Prostate gland (tissue), 2 donors: Measurements from ENCODE around the gene SP9. TPM values are rescaled to one million over a fixed set of nuclear protein-coding genes. Genes with fewer than 3 reads are reported as not detected.

ENCODE experiments used
- DNase-seq: peaks from one replicate; pipeline ENCODE4 v3.0.0-alpha.2; 2019; ENCODE audit warnings: low spot score
- H3K27ac ChIP-seq, 2 donors: fragments of 200-600 bp; sonication (generic); 2 replicates each; pipeline ENCODE4 v1.5.1; 2017 to 2019
- H3K27me3 ChIP-seq: fragments of 200-600 bp; sonication (generic); replicated peaks from 2 replicates; pipeline ENCODE4 v1.5.1; 2019; ENCODE audit not compliant: insufficient read depth
- H3K36me3 ChIP-seq, 2 donors: fragments of 200-600 bp; sonication (generic); 1 replicate in 1 of 2; 2 replicates in 1 of 2; pipeline versions ENCODE4 v1.5.1 to v1.8.1; 2017 to 2019
- H3K4me1 ChIP-seq: fragments of 200-600 bp; sonication (generic); replicated peaks from 2 replicates; pipeline ENCODE4 v1.5.1; 2019
- H3K4me3 ChIP-seq, 2 donors: fragments of 200-600 bp; sonication (generic); 2 replicates each; pipeline ENCODE4 v1.5.1; 2017 to 2019
- H3K9me3 ChIP-seq: fragments of 200-600 bp; sonication (generic); 2 replicates; pipeline ENCODE4 v1.5.1; 2017
- CTCF ChIP-seq, 4 experiments: fragments of 200-600 bp in 2 of 4; fragments of 450-650 bp in 2 of 4; sonication (generic) in 2 of 4; IDR thresholded peaks; 1 replicate in 3 of 4; 2 replicates in 1 of 4; pipeline ENCODE4 v1.5.1; 2016 to 2019; ENCODE audit warnings: antibody characterized with exemption in 4 of 4, mild to moderate bottlenecking in 2 of 4, moderate library complexity in 2 of 4
- POLR2A ChIP-seq: fragments of 450-650 bp; IDR thresholded peaks from one replicate; pipeline ENCODE4 v1.6.1; 2016; ENCODE audit warnings: antibody characterized with exemption, mild to moderate bottlenecking
- POLR2AphosphoS5 ChIP-seq: sonication (generic); formaldehyde crosslinking; IDR thresholded peaks from one replicate; pipeline ENCODE4 v1.6.1; 2017; ENCODE audit warnings: antibody characterized with exemption
- WGBS: methylation state at CpG from one replicate; pipeline ENCODE4 v1.1.5; 2018; 5-methylcytosine and 5-hydroxymethylcytosine counted together
- intact Hi-C: fragments of 100-400 bp; cut with DNase I; formaldehyde crosslinking; loops from one replicate; pipeline ENCODE4 v1.14.2; 2022
- total RNA-seq, 2 donors: library from RNA; depleted of rRNA; stranded (reverse); fragments of >200 nt; gene quantifications; one replicate each; pipeline ENCODE4 v1.1.0, GENCODE V29; 2016

Gene SP9
- total RNA-seq, 2 donors from 2014 or later, result 0.40 TPM; not detected in 1

DNA sequence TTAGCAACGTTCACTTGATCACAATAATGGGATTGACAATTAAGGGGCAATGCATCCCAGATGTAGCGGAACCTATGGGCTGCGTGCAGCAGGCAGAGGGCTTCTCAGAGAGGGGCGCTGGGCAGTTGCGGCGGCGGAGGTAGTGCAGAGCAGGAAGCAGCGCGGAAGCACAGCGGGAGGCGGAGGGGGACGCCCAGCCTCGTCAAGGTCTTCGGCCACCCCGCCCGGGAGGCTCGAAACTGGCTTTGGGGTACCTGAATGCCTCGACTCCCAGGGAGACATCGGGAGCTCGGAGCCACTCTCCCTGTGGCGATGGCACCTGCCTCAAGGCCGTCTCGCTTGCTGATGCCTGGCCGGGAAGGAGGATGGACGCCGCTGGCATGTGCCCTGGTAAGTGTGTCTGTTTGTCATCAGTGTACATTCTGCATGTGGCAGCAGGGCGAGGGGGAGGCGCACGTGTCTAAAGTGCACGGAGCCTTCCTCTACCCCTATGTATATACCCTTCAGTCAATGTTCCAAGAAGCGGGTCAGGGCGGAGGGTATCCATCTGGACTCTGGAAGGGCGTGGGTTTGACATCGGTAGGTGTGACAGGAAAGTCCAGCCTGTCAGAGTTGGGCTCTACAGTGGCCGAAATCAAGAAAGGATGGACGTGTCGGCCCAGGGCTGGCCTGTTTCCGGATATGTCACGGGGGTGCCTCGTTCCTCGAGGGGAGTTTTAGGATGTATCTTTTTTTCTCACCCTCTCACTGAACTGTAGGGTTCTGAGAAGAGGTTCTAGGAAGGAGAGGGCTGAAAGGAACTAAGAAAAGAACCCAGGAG is 7.5 kb upstream of the SP9 start:
- no peaks in the 10 kb centered on the region for H3K36me3 ChIP-seq
- H3K4me1 ChIP-seq, result peaks cover 3% of the 10 kb centered on the region
- 7% methylated on average over 41 of the region's 41 CpGs for WGBS
- intact Hi-C loops, result no loop called here
- peaks cover 55% of the 10 kb centered on the region for H3K27me3 ChIP-seq
- DNase-seq, result no peak
- no peak overlapping the region for H3K4me3 ChIP-seq
- no peak overlapping the region for H3K27ac ChIP-seq
- H3K9me3 ChIP-seq, result no peaks in the 10 kb centered on the region
- TF ChIP-seq POLR2A (no peak), CTCF (IDR thresholded peaks at IDR 0.05) (no peak), POLR2AphosphoS5 (no peak)

- intact Hi-C loops, result no loop called here
Observed at GRCh38 chr2:174327841-174328113, 7.0 kb upstream of the SP9 start.

GRCh38 chr2:174328114-174328960 is 6.4 kb upstream of the SP9 start:
- peaks cover 66% of the 10 kb centered on the region for H3K27me3 ChIP-seq

More at GRCh38 chr2:174327841-174328113, 7.0 kb upstream of the SP9 start:
- Histone ChIP-seq H3K4me3 (no peak overlapping the region), H3K36me3 (no peaks in the 10 kb centered on the region), H3K27me3 (peaks cover 60% of the 10 kb centered on the region), H3K4me1 (peaks cover 3% of the 10 kb centered on the region), H3K9me3 (no peaks in the 10 kb centered on the region), H3K27ac (no peak overlapping the region)
- WGBS, result 18% methylated on average over 6 of the region's 6 CpGs
- no peak for DNase-seq
- TF ChIP-seq POLR2A (no peak), CTCF (IDR thresholded peaks at IDR 0.05) (no peak)

GRCh38 chr2:174328961-174329715 is 5.6 kb upstream of the SP9 start:
- no peak for TF ChIP-seq POLR2A
- no peak for TF ChIP-seq CTCF (IDR thresholded peaks at IDR 0.05)
- no peak for TF ChIP-seq POLR2AphosphoS5
- peaks cover 73% of the 10 kb centered on the region for H3K27me3 ChIP-seq
- DNase-seq, result no peak
- H3K9me3 ChIP-seq, result no peaks in the 10 kb centered on the region
- no peaks in the 10 kb centered on the region for H3K36me3 ChIP-seq
- WGBS, result 28% methylated on average over 16 of the region's 16 CpGs
- H3K27ac ChIP-seq, result no peak overlapping the region
- peaks cover 3% of the 10 kb centered on the region for H3K4me1 ChIP-seq
- no peak overlapping the region for H3K4me3 ChIP-seq
- intact Hi-C loops, result no loop called here

More at GRCh38 chr2:174328114-174328960, 6.4 kb upstream of the SP9 start:
- no peak for TF ChIP-seq POLR2AphosphoS5
- TF ChIP-seq POLR2A, result no peak
- no peak for TF ChIP-seq CTCF (IDR thresholded peaks at IDR 0.05)
- Histone ChIP-seq H3K36me3 (no peaks in the 10 kb centered on the region), H3K4me1 (peaks cover 3% of the 10 kb centered on the region), H3K27ac (no peak overlapping the region), H3K4me3 (no peak overlapping the region), H3K9me3 (no peaks in the 10 kb centered on the region)
- intact Hi-C loops, result no loop called here
- 4% methylated on average over 44 of the region's 44 CpGs for WGBS
- DNase-seq, result no peak
